Activated T-helper 2 cell treated with anti-CD3 and anti-CD28 coated beads, Interferon-gamma antibody, Interleukin-2, Interleukin-4, amounts not matched to agents 10 μg/mL and 5 μg/mL and 100 μg/mL, durations not matched to agents 14 hours and 24 hours and 36 hours (primary cell): ENCODE measurements around the gene MYDGF. TPM values are rescaled to one million over a fixed set of nuclear protein-coding genes. Genes with fewer than 3 reads are reported as not detected.

Experiments
- DNase-seq: peaks from one replicate; pipeline ENCODE4 v3.0.0; 2021; ENCODE audit warnings: low spot score
- H3K27ac Mint-ChIP-seq: one replicate; pipeline ENCODE4 v1.8.0; 2021; ENCODE audit warnings: mixed read lengths
- H3K27me3 Mint-ChIP-seq: one replicate; pipeline ENCODE4 v1.8.0; 2021; ENCODE audit warnings: low read depth, mixed read lengths
- H3K36me3 Mint-ChIP-seq: one replicate; pipeline ENCODE4 v1.8.0; 2021; ENCODE audit warnings: low read depth, mixed read lengths
- H3K4me1 Mint-ChIP-seq: one replicate; pipeline ENCODE4 v1.8.0; 2021; ENCODE audit warnings: low read depth, mixed read lengths
- H3K4me3 Mint-ChIP-seq: one replicate; pipeline ENCODE4 v1.8.0; 2021; ENCODE audit warnings: low read depth, mild to moderate bottlenecking, moderate library complexity, mixed read lengths
- H3K9me3 Mint-ChIP-seq: one replicate; pipeline ENCODE4 v1.8.0; 2021; ENCODE audit warnings: mixed read lengths
- intact Hi-C: fragments of 100-400 bp; cut with micrococcal nuclease; formaldehyde crosslinking; loops from one replicate; pipeline ENCODE4 v1.15.1; 2023
- total RNA-seq: library from RNA; stranded (reverse); gene quantifications from 2 replicates; pipeline ENCODE4 v1.2.3, GENCODE V29; 2022

MYDGF gene
- total RNA-seq, 1 donor from 2014 or later: 105 TPM

- H3K27me3 Mint-ChIP-seq: no peaks in the 10 kb centered on the region
- intact Hi-C loops: no loop called here
- H3K4me3 Mint-ChIP-seq: no peak overlapping the region
- no peaks in the 10 kb centered on the region for H3K36me3 Mint-ChIP-seq
- no peak for DNase-seq
- no peaks in the 10 kb centered on the region for H3K4me1 Mint-ChIP-seq
- H3K27ac Mint-ChIP-seq: no peak overlapping the region
- H3K9me3 Mint-ChIP-seq: no peaks in the 10 kb centered on the region
Observed at GRCh38 chr19:4619668-4620294, 50.4 kb downstream of the MYDGF start.

DNA sequence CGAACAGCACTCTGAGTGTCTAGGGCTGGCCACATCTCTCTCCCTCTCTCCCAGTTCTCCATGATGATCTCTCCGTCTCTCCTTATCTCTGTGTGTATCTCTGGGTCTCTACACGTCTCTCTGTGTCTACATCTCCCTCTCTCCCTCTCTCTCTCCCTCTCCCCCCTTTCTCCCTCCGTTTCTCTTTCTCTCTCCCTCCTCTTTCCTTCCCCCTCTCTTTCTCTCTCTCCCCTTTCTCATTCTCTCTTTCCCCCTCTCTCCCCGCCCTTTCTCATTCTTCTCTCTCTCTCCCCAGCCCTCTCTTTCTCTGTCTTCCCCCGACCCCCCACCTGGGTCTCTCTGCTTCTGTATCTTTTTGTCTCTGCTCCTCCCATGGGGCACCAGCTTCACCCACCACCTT lies 52.1 kb downstream of the MYDGF start:
- Mint-ChIP-seq H3K9me3 (no peaks in the 10 kb centered on the region), H3K4me3 (no peak overlapping the region), H3K27me3 (no peaks in the 10 kb centered on the region), H3K27ac (no peak overlapping the region), H3K36me3 (no peaks in the 10 kb centered on the region), H3K4me1 (no peaks in the 10 kb centered on the region)
- DNase-seq: no peak
- intact Hi-C loops: no loop called here

DNA sequence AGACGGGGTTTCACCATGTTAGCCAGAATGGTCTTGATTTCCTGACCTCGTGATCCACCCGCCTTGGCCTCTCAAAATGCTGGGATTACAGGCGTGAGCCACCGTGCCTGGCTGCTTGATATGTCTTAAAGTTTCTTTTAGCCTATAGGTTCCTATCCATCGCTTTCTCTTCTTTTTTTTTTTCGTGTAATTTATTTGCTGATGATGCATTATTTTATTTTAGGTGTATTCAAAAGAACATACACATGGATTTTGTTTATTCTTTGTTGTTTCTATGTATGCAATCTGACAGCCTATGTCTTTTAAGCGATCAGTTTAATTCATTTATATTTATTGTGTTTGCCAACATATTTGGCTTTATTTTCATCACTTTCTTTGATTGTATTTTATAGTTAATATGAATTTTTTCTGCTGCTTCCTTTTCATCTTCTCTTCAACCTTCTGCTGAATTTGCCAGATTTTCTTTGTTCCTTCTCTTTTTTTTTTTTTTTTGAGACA lies 56.8 kb downstream of the MYDGF start:
- Mint-ChIP-seq H3K4me3 (no peak overlapping the region), H3K36me3 (no peaks in the 10 kb centered on the region), H3K27me3 (peaks cover 11% of the 10 kb centered on the region), H3K4me1 (no peaks in the 10 kb centered on the region), H3K9me3 (no peaks in the 10 kb centered on the region), H3K27ac (no peak overlapping the region)
- intact Hi-C loops: no loop called here
- no peak for DNase-seq

- DNase-seq: no peak
- Mint-ChIP-seq H3K9me3 (no peaks in the 10 kb centered on the region), H3K27me3 (peaks cover 15% of the 10 kb centered on the region), H3K4me1 (no peaks in the 10 kb centered on the region), H3K36me3 (no peaks in the 10 kb centered on the region), H3K4me3 (no peak overlapping the region), H3K27ac (no peak overlapping the region)
- intact Hi-C loops: no loop called here
Observed at GRCh38 chr19:4609878-4610511, 60.1 kb downstream of the MYDGF start.

Other genes starting within 250 kb of the MYDGF start
- 51.7 and 52.8 TPM in 2 replicates for gene UBXN6, start 212.5 kb downstream of the MYDGF start, total RNA-seq
- gene HDGFL2, start 198.0 kb downstream of the MYDGF start, total RNA-seq: 61.9 and 75.6 TPM in 2 replicates
- 0.05 and 0.09 TPM in 2 replicates for gene PLIN4, start 151.9 kb downstream of the MYDGF start, total RNA-seq
- gene PLIN5, start 135.1 kb downstream of the MYDGF start, total RNA-seq: 0.27 TPM in 1 of 2 replicates, not detected in the other
- 0.18 and 0.37 TPM in 2 replicates for gene LRG1, start 130.3 kb downstream of the MYDGF start, total RNA-seq
- not detected in 2 replicates for gene SEMA6B, start 110.7 kb downstream of the MYDGF start, total RNA-seq
- 16.1 and 16.9 TPM in 2 replicates for gene TNFAIP8L1, start 30.8 kb downstream of the MYDGF start, total RNA-seq
- 84.8 and 87.2 TPM in 2 replicates for gene DPP9, start 53.5 kb upstream of the MYDGF start, total RNA-seq
- gene FEM1A, start 121.4 kb upstream of the MYDGF start, total RNA-seq: 18.1 and 18.6 TPM in 2 replicates
- gene TICAM1, start 161.4 kb upstream of the MYDGF start, total RNA-seq: 28.1 and 30.4 TPM in 2 replicates
- gene PLIN3, start 197.3 kb upstream of the MYDGF start, total RNA-seq: 55.3 and 61.8 TPM in 2 replicates
- gene ARRDC5, start 232.6 kb upstream of the MYDGF start, total RNA-seq: 0.23 and 0.27 TPM in 2 replicates
- gene UHRF1, start 239.2 kb upstream of the MYDGF start, total RNA-seq: 137 and 138 TPM in 2 replicates